NCI-H526 (cell line): ENCODE results near the gene COL1A2.

Experiments used
- DNase-seq, 2 experiments: peaks; one replicate each; lab custom pipeline; 2025; lab: John Stamatoyannopoulos, UW

Gene COL1A2

GRCh38 chr7:94394437-94395140, at the start of gene COL1A2:
TSS of gene COL1A2 (plus strand) at chr7:94394895. CDS start at chr7:94395032, 137 bp downstream.
- peak in 1 of 2 experiments; percentile 32 for DNase-seq

DNA sequence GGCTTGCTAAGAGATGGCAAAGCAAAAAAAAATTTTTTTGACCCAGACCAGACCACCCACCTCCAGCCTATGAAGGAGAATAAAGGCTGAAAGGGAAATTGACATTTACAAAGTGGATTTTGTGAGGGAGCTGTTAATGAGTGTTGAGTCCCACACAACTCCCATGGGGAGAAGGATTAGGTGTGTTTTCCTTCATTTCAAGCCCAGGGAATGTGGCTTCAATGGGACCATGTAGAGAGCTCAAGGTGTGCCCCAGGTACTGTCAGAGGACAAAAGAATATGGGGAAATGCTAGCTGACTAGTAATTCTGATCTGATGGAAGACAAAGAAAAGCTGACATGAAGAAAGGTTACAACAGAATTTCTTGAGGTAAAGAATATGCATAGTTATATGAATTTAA, 48.8 kb upstream of the COL1A2 start:
- DNase-seq = no peak

DNA sequence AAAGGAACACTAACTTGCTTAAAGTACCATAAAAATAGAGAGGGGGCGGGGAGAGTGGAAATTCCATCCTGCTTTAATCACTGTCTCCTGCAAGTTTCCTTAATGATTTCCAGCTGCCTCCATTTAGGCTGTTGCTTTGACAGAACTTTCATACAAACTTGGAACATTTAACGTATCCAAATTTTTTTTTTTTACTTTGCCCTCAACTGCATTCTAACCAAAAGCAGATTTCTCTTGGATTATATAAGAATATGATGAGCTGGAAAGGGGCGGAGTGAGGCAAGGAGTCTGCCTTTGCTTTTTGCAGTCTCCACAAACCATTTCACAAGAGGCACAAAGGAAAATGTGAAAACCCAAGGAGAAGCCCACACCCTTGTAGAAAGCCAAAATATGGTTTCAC, 46.6 kb upstream of the COL1A2 start:
- DNase-seq = no peak

DNA sequence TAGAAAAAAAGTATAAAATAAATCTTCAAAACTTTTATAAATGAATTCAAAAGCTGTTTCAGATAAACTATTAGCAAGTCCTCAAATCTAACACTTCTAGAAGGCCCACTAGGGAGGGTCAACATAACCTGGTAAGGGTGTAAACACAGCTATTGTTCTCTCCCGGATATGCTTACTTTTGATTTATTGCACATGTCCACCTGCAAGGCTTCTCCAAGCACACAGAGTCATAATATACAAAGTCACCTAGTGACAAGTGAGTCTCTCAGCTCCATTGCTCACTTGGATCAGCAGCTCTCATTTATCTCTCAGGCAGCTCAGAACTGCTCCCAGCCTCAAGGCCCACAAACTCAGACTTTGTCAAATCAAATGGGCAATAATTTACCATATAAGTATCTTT, 44.0 kb upstream of the COL1A2 start:
- DNase-seq = peak; percentile 19 to 44

- no peak for DNase-seq
Observed at GRCh38 chr7:94351703-94352102, 43.0 kb upstream of the COL1A2 start.

GRCh38 chr7:94352887-94353286, 41.8 kb upstream of the COL1A2 start:
- no peak for DNase-seq

- no peak for DNase-seq
Observed at GRCh38 chr7:94354953-94355352, 39.7 kb upstream of the COL1A2 start.

DNA sequence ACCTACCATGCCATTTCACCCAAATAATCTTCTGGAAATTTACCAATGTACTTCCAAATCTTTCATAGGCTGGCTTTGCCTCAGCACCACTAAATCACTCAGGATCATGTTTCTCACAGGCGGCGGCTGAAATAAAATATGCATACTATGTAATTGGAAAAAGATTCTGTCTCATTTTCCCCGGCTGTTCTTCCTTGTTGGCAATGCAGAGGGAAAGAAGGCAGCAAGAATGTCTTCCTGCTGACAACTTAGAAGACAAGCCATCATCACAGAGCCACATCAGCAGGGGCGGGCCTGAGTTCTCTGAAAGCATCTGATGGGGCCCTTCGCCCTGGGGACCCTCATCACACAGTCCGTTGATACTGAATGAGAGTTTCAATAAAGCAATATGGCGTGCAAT, 39.2 kb upstream of the COL1A2 start:
- no peak for DNase-seq

DNA sequence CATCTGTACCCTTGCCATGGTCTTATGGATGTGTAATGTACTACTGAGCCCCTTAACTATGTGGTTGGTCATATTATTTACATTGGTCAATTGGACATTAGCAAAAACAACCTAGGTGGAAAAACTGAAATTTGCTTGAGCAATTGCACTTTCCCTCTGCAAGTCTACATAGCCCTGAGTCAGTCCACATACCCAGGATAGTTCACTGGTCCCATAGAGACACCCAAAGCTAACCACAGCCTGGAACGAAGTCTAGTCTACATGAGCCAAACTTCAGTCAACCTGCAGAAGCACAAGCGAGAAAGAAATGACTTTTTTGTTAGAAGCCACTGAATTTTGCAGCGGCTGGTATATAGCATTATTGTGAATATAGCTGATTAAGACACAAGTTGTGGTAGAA, 37.6 kb upstream of the COL1A2 start:
- no peak for DNase-seq

DNA sequence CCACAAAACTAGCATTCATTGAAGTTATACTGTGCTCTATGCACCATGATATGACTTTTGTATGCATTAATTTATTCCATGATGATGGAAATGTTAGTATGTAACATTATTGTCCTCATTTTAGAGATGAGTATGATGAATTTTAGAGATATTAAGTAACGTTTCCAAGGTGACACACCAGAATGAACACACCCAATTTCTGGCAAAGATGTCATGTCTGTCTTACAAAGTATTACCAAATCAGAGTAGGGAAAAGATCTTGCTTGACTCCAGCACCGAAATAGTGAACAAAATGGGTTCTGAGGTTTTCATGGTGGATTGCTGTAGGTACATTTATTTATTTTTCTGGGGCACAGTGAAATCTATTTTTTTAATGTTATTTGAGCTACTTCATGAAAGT, 33.8 kb upstream of the COL1A2 start:
- DNase-seq = no peak

DNA sequence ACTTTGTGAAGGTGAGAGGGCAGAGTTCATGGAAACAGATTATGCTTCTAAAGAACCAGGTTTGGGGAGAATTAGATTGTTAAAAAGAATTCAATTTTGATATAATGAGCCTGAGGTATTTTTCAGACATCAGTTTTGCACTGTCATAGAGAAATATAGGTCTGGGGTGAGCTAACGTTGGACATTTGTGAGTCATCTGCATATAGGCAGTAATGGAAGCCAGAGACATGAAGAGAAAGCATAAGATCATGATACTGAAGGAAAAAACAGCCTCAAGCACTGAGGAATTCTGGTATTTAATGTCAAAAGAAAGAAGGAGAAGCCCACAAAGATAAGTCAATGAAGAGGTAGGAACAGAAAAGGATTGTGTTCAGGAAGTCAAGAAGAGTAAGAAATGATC, 32.4 kb upstream of the COL1A2 start:
- no peak for DNase-seq

GRCh38 chr7:94364816-94365215, 29.9 kb upstream of the COL1A2 start:
- DNase-seq = no peak

DNA sequence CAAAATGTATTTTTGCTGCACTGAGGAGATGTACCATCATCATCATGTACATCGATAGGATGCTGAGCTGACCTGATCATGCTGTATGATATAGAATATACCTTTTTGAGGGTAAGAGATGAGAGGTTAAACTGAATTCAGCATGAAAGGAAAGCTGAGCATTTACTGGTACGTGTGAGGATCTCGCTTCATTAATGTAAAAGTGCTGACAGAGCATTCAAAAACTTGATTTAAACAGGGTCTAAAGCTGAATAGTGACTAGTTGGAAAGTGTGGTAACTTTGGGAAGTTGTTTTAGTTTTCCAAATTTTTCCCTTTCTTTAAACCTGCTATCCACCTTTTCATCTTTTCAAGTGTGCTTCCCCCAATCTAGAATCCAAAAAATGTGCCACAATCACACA, 28.5 kb upstream of the COL1A2 start:
- no peak for DNase-seq

- no peak for DNase-seq
Observed at GRCh38 chr7:94366832-94367231, 27.9 kb upstream of the COL1A2 start.

DNA sequence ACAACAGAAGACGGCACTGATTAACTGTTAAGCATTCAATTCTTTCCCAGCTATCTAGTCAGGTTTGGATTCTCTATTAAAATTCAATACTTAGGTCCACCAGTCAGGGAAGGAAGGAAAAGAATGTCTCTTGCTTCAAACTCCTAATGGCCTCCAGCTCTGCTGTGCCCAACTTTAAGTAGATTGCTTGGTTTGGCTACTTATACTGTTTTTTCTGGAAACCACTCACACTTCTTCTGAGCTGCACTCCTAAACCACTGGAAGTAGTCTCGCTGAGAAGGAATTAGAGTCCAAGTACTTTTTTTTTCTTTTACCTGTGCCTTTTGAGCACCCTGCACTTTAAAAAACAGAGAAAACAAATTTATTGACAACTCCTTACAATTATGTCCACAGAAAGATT, 26.7 kb upstream of the COL1A2 start:
- no peak for DNase-seq

GRCh38 chr7:94368371-94368791, 26.3 kb upstream of the COL1A2 start:
- DNase-seq = no peak

GRCh38 chr7:94374231-94374630, 20.5 kb upstream of the COL1A2 start:
- no peak for DNase-seq

GRCh38 chr7:94374721-94375566, 19.8 kb upstream of the COL1A2 start:
- no peak for DNase-seq

DNA sequence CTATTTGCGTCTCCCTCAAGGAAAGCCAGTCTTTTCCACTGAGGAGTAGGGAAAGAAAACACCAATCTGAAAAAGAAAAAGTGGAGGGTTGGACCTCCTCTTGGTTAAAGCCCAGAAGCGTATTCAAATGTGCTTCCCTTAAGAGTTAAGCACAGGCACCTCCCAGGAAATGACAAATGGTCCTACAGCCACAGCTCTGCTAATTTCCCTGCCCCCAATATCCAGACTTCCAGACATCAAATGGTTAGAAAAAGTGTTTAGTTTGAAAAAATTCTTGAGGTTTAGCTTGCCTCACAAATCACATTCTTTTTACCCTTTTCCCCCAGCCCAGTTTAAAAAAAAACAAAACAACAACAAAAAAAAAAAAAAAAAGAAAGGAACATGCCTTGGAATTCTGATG, 19.0 kb upstream of the COL1A2 start:
- DNase-seq = no peak

DNA sequence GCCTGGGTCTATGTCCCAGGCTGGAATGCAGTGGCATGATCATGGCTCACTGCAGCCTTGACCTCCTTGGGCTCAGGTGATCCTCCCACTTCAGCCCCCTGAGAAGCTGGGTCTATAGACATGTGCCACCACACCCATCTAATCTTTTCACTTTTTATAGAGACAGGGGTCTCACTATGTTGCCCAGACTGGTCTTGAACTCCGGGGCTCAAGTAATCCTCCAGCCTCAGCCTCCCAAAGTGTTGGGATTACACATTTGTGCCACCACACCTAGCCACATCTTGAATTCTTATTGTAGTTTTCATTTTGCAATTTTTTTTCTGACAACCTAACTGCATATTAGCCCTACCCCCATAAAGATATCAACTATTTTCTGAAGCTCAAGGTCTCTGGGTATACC, 18.4 kb upstream of the COL1A2 start:
- no peak for DNase-seq

GRCh38 chr7:94378356-94378755, 16.3 kb upstream of the COL1A2 start:
- no peak for DNase-seq

GRCh38 chr7:94380264-94380663, 14.4 kb upstream of the COL1A2 start:
- no peak for DNase-seq

- DNase-seq = no peak
Observed at GRCh38 chr7:94382132-94382531, 12.6 kb upstream of the COL1A2 start.

GRCh38 chr7:94382746-94383145, 11.9 kb upstream of the COL1A2 start:
- DNase-seq = no peak
